ENCODE measurements around the gene TRAF3IP3.

DNA sequence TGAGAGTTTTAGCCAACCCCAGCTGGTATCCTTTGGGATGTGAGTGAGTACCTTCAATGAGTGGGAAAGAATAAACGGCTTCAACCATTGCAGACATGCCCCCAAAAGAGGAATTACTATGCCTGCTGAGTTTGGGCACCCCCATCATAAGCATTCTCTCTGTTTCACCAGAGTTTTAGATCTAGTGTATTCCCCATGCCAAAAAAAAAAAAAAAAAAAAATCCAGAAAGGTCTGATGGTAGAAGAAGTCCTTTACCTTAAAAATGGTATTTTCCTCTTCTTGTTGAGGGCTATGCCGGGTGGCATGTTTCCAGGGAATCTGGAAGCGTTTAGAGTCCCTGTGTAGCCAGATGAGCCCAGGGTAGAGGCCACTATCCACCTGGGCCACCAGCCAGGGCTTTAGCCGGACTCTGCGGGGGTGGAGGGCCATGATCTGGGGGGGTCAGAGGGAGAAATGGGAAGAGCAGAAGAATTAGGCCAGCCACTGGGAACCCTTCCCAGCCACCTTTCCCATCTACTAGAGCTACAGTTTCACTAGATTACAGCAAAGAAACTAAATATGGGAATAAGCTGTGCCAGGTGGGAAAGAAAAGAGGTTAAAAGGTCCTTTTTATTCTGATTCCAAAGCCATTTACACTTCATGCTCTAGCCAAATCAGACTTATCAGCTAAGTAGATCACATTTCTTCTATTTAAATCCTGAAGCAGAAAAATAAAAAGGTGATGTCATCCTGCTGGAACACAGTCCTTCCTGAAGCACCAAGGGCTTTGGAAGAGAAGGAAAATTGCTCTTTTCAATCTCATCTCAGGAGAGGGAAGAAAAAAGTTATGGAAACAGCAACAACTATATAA lies 45.4 kb downstream of the TRAF3IP3 start:
- TF ChIP-seq, protein P1, sequence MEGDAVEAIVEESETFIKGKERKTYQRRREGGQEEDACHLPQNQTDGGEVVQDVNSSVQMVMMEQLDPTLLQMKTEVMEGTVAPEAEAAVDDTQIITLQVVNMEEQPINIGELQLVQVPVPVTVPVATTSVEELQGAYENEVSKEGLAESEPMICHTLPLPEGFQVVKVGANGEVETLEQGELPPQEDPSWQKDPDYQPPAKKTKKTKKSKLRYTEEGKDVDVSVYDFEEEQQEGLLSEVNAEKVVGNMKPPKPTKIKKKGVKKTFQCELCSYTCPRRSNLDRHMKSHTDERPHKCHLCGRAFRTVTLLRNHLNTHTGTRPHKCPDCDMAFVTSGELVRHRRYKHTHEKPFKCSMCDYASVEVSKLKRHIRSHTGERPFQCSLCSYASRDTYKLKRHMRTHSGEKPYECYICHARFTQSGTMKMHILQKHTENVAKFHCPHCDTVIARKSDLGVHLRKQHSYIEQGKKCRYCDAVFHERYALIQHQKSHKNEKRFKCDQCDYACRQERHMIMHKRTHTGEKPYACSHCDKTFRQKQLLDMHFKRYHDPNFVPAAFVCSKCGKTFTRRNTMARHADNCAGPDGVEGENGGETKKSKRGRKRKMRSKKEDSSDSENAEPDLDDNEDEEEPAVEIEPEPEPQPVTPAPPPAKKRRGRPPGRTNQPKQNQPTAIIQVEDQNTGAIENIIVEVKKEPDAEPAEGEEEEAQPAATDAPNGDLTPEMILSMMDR (conservative IDR thresholded peaks at IDR 0.05 in 1 of 2, IDR thresholded peaks at IDR 0.05 in 1 of 2; ENCODE audit: extremely low read depth in 1 of 2, insufficient read depth in 1 of 2, low read depth in 1 of 2, low read length in 2 of 2): no peak
- TF ChIP-seq EZH2 (IDR thresholded peaks at IDR 0.05; ENCODE audit: borderline replicate concordance, low read length): no peak

Data from mammary epithelial cell (primary cell).